HepG2 (cell line): Measurements from ENCODE around the gene CST8. TPM values are rescaled to one million over a fixed set of nuclear protein-coding genes. Genes with fewer than 3 reads are reported as not detected.
A peak's percentile ranks its signal among the peaks of the same experiment; 100 is the strongest.

ENCODE experiments used
- BCLAF1 ChIP-seq: fragments of 450-650 bp; IDR thresholded peaks from 2 replicates; pipeline ENCODE4 v1.6.1; 2017; ENCODE audit warnings: mild to moderate bottlenecking
- HIC2 ChIP-seq: sonication (generic); formaldehyde crosslinking; IDR thresholded peaks from 2 replicates; pipeline ENCODE4 v1.9.0; 2022; ENCODE audit warnings: low read depth, missing genetic modification reagents
- KAT7 ChIP-seq: IDR thresholded peaks from 2 replicates; pipeline ENCODE4 v1.6.1; 2018; ENCODE audit warnings: borderline replicate concordance, missing compliant biosample characterization
- KDM1A ChIP-seq: IDR thresholded peaks from 2 replicates; pipeline ENCODE4 v1.6.1; 2016; ENCODE audit warnings: missing compliant biosample characterization
- KDM2A ChIP-seq: sonication (generic); formaldehyde crosslinking; IDR thresholded peaks from 2 replicates; pipeline ENCODE4 v1.4.0; 2020; ENCODE audit warnings: low read depth, missing genetic modification reagents, borderline replicate concordance
- MTF2 ChIP-seq: sonication (generic); formaldehyde crosslinking; IDR thresholded peaks from 2 replicates; pipeline ENCODE4 v1.5.0; 2020; ENCODE audit warnings: missing genetic modification reagents, borderline replicate concordance
- RELA ChIP-seq: sonication (generic); formaldehyde crosslinking; IDR thresholded peaks from 2 replicates; pipeline ENCODE4 v1.4.0; 2020; ENCODE audit warnings: missing genetic modification reagents
- SOX5 ChIP-seq: IDR thresholded peaks from 2 replicates; pipeline ENCODE4 v1.6.1; 2016; ENCODE audit warnings: borderline replicate concordance
- TMF1 ChIP-seq: sonication (generic); formaldehyde crosslinking; IDR thresholded peaks from 2 replicates; pipeline ENCODE4 v1.8.1; 2022; ENCODE audit warnings: low read depth, missing genetic modification reagents
- ZNF234 ChIP-seq: sonication (generic); formaldehyde crosslinking; conservative IDR thresholded peaks from 2 replicates; pipeline ENCODE4 v1.5.1; 2020; ENCODE audit warnings: mild to moderate bottlenecking, missing genetic modification reagents
- ZNF280B ChIP-seq: sonication (generic); formaldehyde crosslinking; IDR thresholded peaks from 2 replicates; pipeline ENCODE4 v1.5.0; 2020; ENCODE audit warnings: missing genetic modification reagents, mild to moderate bottlenecking, borderline replicate concordance
- ZNF530 ChIP-seq: sonication (generic); formaldehyde crosslinking; IDR thresholded peaks from 2 replicates; pipeline ENCODE4 v1.5.0; 2020; ENCODE audit warnings: low read depth, mild to moderate bottlenecking, missing genetic modification reagents
- ZNF766 ChIP-seq: sonication (generic); formaldehyde crosslinking; IDR thresholded peaks from 2 replicates; pipeline ENCODE4 v1.5.0; 2020; ENCODE audit warnings: missing genetic modification reagents, borderline replicate concordance
- ZNF781 ChIP-seq: sonication (generic); formaldehyde crosslinking; IDR thresholded peaks from 2 replicates; pipeline ENCODE4 v1.5.1; 2020; ENCODE audit warnings: borderline replicate concordance, mild to moderate bottlenecking, missing genetic modification reagents; ENCODE audit errors: not compliant biosample characterization
- polyA plus RNA-seq, 8 experiments: library from polyadenylated mRNA; depleted of rRNA in 3 of 8; stranded (reverse) in 7 of 8; unstranded in 1 of 8; fragments of >200 nt; fragmentation: Illumina TruSeq in 4 of 8; extraction: Trizol in 4 of 8; gene quantifications; 2 replicates each; pipeline versions ENCODE4 v1.2.1 to v1.2.3, GENCODE V29; 2011 to 2016; ENCODE audit warnings: low read depth in 4 of 8, missing spikeins in 1 of 8, mixed read lengths in 1 of 8; ENCODE audit not compliant: insufficient read depth in 1 of 8
- total RNA-seq, 5 experiments: library from RNA; depleted of rRNA; stranded (reverse); fragments of >200 nt; fragmentation: Illumina TruSeq; extraction: Trizol; gene quantifications; 2 replicates each; pipeline ENCODE4 v1.2.3, GENCODE V29; 2016; ENCODE audit warnings: low read depth in 1 of 5
- TF ChIP-seq, protein P1 (sequence below): sonication (generic); formaldehyde crosslinking; IDR thresholded peaks from 2 replicates; pipeline ENCODE4 v1.4.0; 2020; ENCODE audit warnings: mild to moderate bottlenecking, missing genetic modification reagents
- TF ChIP-seq, protein P2 (sequence below): IDR thresholded peaks from 2 replicates; pipeline ENCODE4 v1.6.1; 2012; ENCODE audit warnings: inconsistent platforms
- TF ChIP-seq, protein P3 (sequence below): sonication (generic); formaldehyde crosslinking; IDR thresholded peaks from 2 replicates; pipeline ENCODE4 v1.5.0; 2020; ENCODE audit warnings: mild to moderate bottlenecking, missing genetic modification reagents

The CST8 gene
- total and polyA plus RNA-seq, 2 of the 13 experiments (the other 11 are each of a cell fraction or from before 2014, with no cell fraction given), result not detected

GRCh38 chr20:23508449-23509229 lies 17.7 kb downstream of the CST8 start (continued):
- TF ChIP-seq ZNF280B (CRISPR knock-in tag) (peak; percentile 33; the same call in 1 of the 2 replicates), ZNF781 (CRISPR knock-in tag) (no peak), SOX5 (CRISPR knock-in tag) (no peak), HIC2 (CRISPR knock-in tag) (no peak), KDM1A (CRISPR knock-in tag) (no peak), KDM2A (CRISPR knock-in tag) (no peak), MTF2 (no peak), KAT7 (CRISPR knock-in tag) (no peak), TMF1 (CRISPR knock-in tag) (0 out of 2 replicates have a peak, but pooled peaks have one; percentile 58), ZNF766 (CRISPR knock-in tag) (no peak), ZNF530 (CRISPR knock-in tag) (no peak), BCLAF1 (no peak), RELA (CRISPR knock-in tag) (no peak), ZNF234 (no peak)
- TF ChIP-seq, protein P1, sequence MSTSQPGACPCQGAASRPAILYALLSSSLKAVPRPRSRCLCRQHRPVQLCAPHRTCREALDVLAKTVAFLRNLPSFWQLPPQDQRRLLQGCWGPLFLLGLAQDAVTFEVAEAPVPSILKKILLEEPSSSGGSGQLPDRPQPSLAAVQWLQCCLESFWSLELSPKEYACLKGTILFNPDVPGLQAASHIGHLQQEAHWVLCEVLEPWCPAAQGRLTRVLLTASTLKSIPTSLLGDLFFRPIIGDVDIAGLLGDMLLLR, result peak; percentile 35; the same call in 1 of the 2 replicates
- TF ChIP-seq, protein P2, sequence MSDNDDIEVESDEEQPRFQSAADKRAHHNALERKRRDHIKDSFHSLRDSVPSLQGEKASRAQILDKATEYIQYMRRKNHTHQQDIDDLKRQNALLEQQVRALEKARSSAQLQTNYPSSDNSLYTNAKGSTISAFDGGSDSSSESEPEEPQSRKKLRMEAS, result 0 out of 2 replicates have a peak, but pooled peaks have one; percentile 18
- TF ChIP-seq, protein P3, sequence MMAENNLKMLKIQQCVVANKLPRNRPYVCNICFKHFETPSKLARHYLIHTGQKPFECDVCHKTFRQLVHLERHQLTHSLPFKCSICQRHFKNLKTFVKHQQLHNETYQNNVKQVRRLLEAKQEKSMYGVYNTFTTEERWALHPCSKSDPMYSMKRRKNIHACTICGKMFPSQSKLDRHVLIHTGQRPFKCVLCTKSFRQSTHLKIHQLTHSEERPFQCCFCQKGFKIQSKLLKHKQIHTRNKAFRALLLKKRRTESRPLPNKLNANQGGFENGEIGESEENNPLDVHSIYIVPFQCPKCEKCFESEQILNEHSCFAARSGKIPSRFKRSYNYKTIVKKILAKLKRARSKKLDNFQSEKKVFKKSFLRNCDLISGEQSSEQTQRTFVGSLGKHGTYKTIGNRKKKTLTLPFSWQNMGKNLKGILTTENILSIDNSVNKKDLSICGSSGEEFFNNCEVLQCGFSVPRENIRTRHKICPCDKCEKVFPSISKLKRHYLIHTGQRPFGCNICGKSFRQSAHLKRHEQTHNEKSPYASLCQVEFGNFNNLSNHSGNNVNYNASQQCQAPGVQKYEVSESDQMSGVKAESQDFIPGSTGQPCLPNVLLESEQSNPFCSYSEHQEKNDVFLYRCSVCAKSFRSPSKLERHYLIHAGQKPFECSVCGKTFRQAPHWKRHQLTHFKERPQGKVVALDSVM (CRISPR knock-in tag), result no peak
